ENCODE data around the gene MAGEB4. TPM values are rescaled to one million over a fixed set of nuclear protein-coding genes. Genes with fewer than 3 reads are reported as not detected.

Gene MAGEB4
- total and polyA plus RNA-seq, 4 experiments from 2014 or later: not detected

- Mint-ChIP-seq H3K4me3 (no peak overlapping the region), H3K36me3 (no peaks in the 10 kb centered on the region), H3K27me3 (no peaks in the 10 kb centered on the region), H3K4me1 (peaks cover 0 to 5% (median 0%) of the 10 kb centered on the region in 4 donors), H3K27ac (peak overlapping the region in 1 of 7 donors; percentile 47), H3K9me3 (peaks cover 0 to 5% (median 0%) of the 10 kb centered on the region in 8 donors)
- no peak for DNase-seq
- H3K27ac ChIP-seq (ENCODE audit: low read depth, low read length): no peak overlapping the region
- H3K4me1 ChIP-seq (ENCODE audit: insufficient read depth, low read length): peaks cover 3% of the 10 kb centered on the region
- no peak overlapping the region for H3K4me3 ChIP-seq (ENCODE audit: low read length in 2 of 2)
- H3K9me3 ChIP-seq (ENCODE audit: control insufficient read depth in 1 of 2, low read length in 2 of 2): no peaks in the 10 kb centered on the region
- H3K27me3 ChIP-seq (ENCODE audit: insufficient read depth, low read length): no peaks in the 10 kb centered on the region
- ChIA-PET POLR2A (ENCODE audit: partially characterized antibody) (no interaction called here), CTCF (ENCODE audit: partially characterized antibody) (no interaction called here)
- no peaks in the 10 kb centered on the region for H3K36me3 ChIP-seq (ENCODE audit: insufficient read depth, low read length)
- intact Hi-C loops (cut with micrococcal nuclease): no loop called here
These were observed 41.8 kb downstream of the MAGEB4 start for GRCh38 chrX:30283456-30284200.

Other genes with a start within 250 kb of the MAGEB4 start
- gene MAGEB2, start 26.4 kb upstream of the MAGEB4 start, total RNA-seq: not detected
- not detected for gene MAGEB2, start 26.4 kb upstream of the MAGEB4 start, polyA plus RNA-seq
- gene MAGEB3, start 11.3 kb upstream of the MAGEB4 start, total RNA-seq: not detected
- not detected for gene MAGEB3, start 11.3 kb upstream of the MAGEB4 start, polyA plus RNA-seq
- gene MAGEB1, start 5.1 kb downstream of the MAGEB4 start, total RNA-seq: not detected
- gene MAGEB1, start 5.1 kb downstream of the MAGEB4 start, polyA plus RNA-seq: not detected
- not detected for gene NR0B1, start 67.4 kb downstream of the MAGEB4 start, total RNA-seq
- gene NR0B1, start 67.4 kb downstream of the MAGEB4 start, polyA plus RNA-seq: not detected

All from CD4-positive, alpha-beta memory T cell (primary cell).